HepG2 (cell line): Measurements from ENCODE around the gene MORN5. TPM values are rescaled to one million over a fixed set of nuclear protein-coding genes. Genes with fewer than 3 reads are reported as not detected.

Experiments
- ATAC-seq: fragments of 200-7000 bp; cut with Tn5 transposase; 3 replicates; pipeline ENCODE4 v1.9.1; 2020; ENCODE audit warnings: mild to moderate bottlenecking, moderate library complexity
- BruUV-seq: library from RNA; stranded (reverse); fragments of 400-500 nt; replicated peaks from 2 replicates; lab custom pipeline; 2021; lab: Mats Ljungman, UMichigan
- CTCF ChIA-PET: fragments of 300-600 bp; formaldehyde crosslinking; extraction: SDS; loops from one replicate; lab custom pipeline; 2021; ENCODE audit warnings: low total read pairs, inconsistent platforms, low intra/inter-chr PET ratio; lab: Yijun Ruan, JAX
- POLR2A ChIA-PET: fragments of 350-600 bp; sonication (Branson Sonifier 250); formaldehyde crosslinking; loops from one replicate; lab custom pipeline; 2020; ENCODE audit warnings: antibody characterized with exemption, inconsistent platforms; lab: Yijun Ruan, JAX
- DNase-seq: peaks from one replicate; pipeline ENCODE4 v3.0.0-alpha.2; 2015; ENCODE audit warnings: low spot score
- FAIRE-seq: peaks from 3 replicates; lab custom pipeline; 2011; peaks lifted over from hg19 to GRCh38; lab: Jason Lieb, UNC
- H2AFZ ChIP-seq: one replicate; pipeline ENCODE4 v1.6.1; 2011; ENCODE audit warnings: low read length, inconsistent platforms
- H3K27ac ChIP-seq: fragments of 300-600 bp; 3 replicates; pipeline ENCODE4 v1.8.0; 2011; ENCODE audit warnings: mixed run types, mild to moderate bottlenecking, mixed read lengths, low read length, inconsistent platforms; ENCODE audit not compliant: insufficient read depth; ENCODE audit errors: extremely low read length
- H3K27me3 ChIP-seq, 2 experiments: fragments of 200-600 bp in 1 of 2; 2 replicates in 1 of 2; 3 replicates in 1 of 2; pipeline versions ENCODE4 v1.6.0 to v1.8.0; 2011; ENCODE audit warnings: low read length in 2 of 2, mild to moderate bottlenecking in 2 of 2, moderate library complexity in 2 of 2, inconsistent platforms in 1 of 2; ENCODE audit not compliant: insufficient read depth in 2 of 2, control insufficient read depth in 1 of 2
- H3K36me3 ChIP-seq, 2 experiments: fragments of 200-600 bp in 1 of 2; replicated peaks in 1 of 2; 2 replicates in 1 of 2; 3 replicates in 1 of 2; pipeline versions ENCODE4 v1.5.1 to v1.8.0; 2011; ENCODE audit warnings: low read length in 2 of 2, inconsistent platforms in 1 of 2; ENCODE audit not compliant: insufficient read depth in 2 of 2, control insufficient read depth in 1 of 2
- H3K4me1 ChIP-seq: 2 replicates; pipeline ENCODE4 v1.5.1; 2012; ENCODE audit warnings: low read length, inconsistent platforms; ENCODE audit not compliant: insufficient read depth
- H3K4me2 ChIP-seq: 2 replicates; pipeline ENCODE4 v1.6.0; 2011; ENCODE audit warnings: low read depth, low read length, inconsistent platforms
- H3K4me3 ChIP-seq, 3 experiments: fragments of 200-600 bp in 1 of 3; sonication (generic), shearing (Covaris generic) in 1 of 3; replicated peaks in 1 of 3; 2 replicates each; pipeline ENCODE4 v1.5.1; 2011 to 2016; ENCODE audit warnings: low read length in 3 of 3, inconsistent platforms in 2 of 3, low read depth in 2 of 3, mild to moderate bottlenecking in 2 of 3, control low read depth in 1 of 3, mixed read lengths in 1 of 3; ENCODE audit not compliant: insufficient read depth in 1 of 3
- H3K79me2 ChIP-seq: one replicate; pipeline ENCODE4 v1.6.1; 2011; ENCODE audit warnings: low read length, inconsistent platforms; ENCODE audit not compliant: insufficient read depth
- H3K9ac ChIP-seq: 2 replicates; pipeline ENCODE4 v1.6.0; 2011; ENCODE audit warnings: mild to moderate bottlenecking, low read depth, low read length, inconsistent platforms; ENCODE audit not compliant: insufficient read depth
- H3K9me3 ChIP-seq: 2 replicates; pipeline ENCODE4 v1.5.1; 2012; ENCODE audit warnings: mild to moderate bottlenecking, low read length
- H4K20me1 ChIP-seq: 2 replicates; pipeline ENCODE4 v1.6.0; 2011; ENCODE audit warnings: inconsistent platforms, mild to moderate bottlenecking, low read length, moderate library complexity; ENCODE audit not compliant: insufficient read depth
- FOXM1 ChIP-seq: sonication (generic); formaldehyde crosslinking; IDR thresholded peaks from 2 replicates; pipeline ENCODE4 v1.5.0; 2020; ENCODE audit warnings: missing genetic modification reagents
- FOXP1 ChIP-seq, 2 experiments: fragments of 450-650 bp in 1 of 2; IDR thresholded peaks; 2 replicates each; pipeline ENCODE4 v1.6.1; 2017 to 2018; ENCODE audit warnings: antibody characterized with exemption in 1 of 2
- NFE2 ChIP-seq: sonication (generic); formaldehyde crosslinking; IDR thresholded peaks from 2 replicates; pipeline ENCODE4 v1.4.0; 2020; ENCODE audit warnings: missing genetic modification reagents
- SRY ChIP-seq: sonication (generic); formaldehyde crosslinking; IDR thresholded peaks from 2 replicates; pipeline ENCODE4 v1.8.0; 2022; ENCODE audit warnings: mild to moderate bottlenecking, missing genetic modification reagents
- THAP11 ChIP-seq: IDR thresholded peaks from 2 replicates; pipeline ENCODE4 v1.6.1; 2016; ENCODE audit warnings: missing biosample characterization, missing genetic modification reagents
- XRCC5 ChIP-seq: fragments of 200-400 bp; formaldehyde crosslinking; optimal IDR thresholded peaks from 2 replicates; pipeline ENCODE3; 2017; ENCODE audit warnings: mild to moderate bottlenecking, low read length
- ZBTB3 ChIP-seq: sonication (generic); formaldehyde crosslinking; IDR thresholded peaks from 2 replicates; pipeline ENCODE4 v1.4.0; 2020; ENCODE audit warnings: low read depth, mild to moderate bottlenecking, moderate library complexity, missing genetic modification reagents, borderline replicate concordance
- ZFP36L2 ChIP-seq: sonication (generic); formaldehyde crosslinking; IDR thresholded peaks from 2 replicates; pipeline ENCODE4 v1.4.0; 2020; ENCODE audit warnings: missing genetic modification reagents
- ZNF564 ChIP-seq: sonication (generic); formaldehyde crosslinking; IDR thresholded peaks from 2 replicates; pipeline ENCODE4 v1.8.1; 2023; ENCODE audit warnings: mild to moderate bottlenecking, missing genetic modification reagents
- ZNF569 ChIP-seq: sonication (generic); formaldehyde crosslinking; IDR thresholded peaks from 2 replicates; pipeline ENCODE4 v1.5.0; 2020; ENCODE audit warnings: mild to moderate bottlenecking, missing genetic modification reagents, moderate library complexity, borderline replicate concordance
- ZNF660 ChIP-seq: sonication (generic); formaldehyde crosslinking; IDR thresholded peaks from 2 replicates; pipeline ENCODE4 v1.5.1; 2020; ENCODE audit warnings: mild to moderate bottlenecking, low read depth, missing genetic modification reagents, borderline replicate concordance
- ZNF788 ChIP-seq: sonication (generic); formaldehyde crosslinking; IDR thresholded peaks from 2 replicates; pipeline ENCODE4 v1.5.0; 2020; ENCODE audit warnings: mild to moderate bottlenecking, missing genetic modification reagents, borderline replicate concordance
- ZNF800 ChIP-seq: sonication (generic); formaldehyde crosslinking; IDR thresholded peaks from 2 replicates; pipeline ENCODE4 v1.4.0; 2020; ENCODE audit warnings: missing genetic modification reagents
- WGBS: methylation state at CpG from one replicate; pipeline ENCODE4 v1.1.6; 2017; ENCODE audit warnings: low lambda C conversion rate; 5-methylcytosine and 5-hydroxymethylcytosine counted together
- in situ Hi-C: cut with HindIII; loops from 2 replicates; pipeline ENCODE4 v1.10.0; 2017; ENCODE audit warnings: low pct_unique_long_range_greater_than_20kb; ENCODE audit not compliant: extremely low pct_ligation_motif_present
- intact Hi-C: fragments of 100-400 bp; cut with micrococcal nuclease; formaldehyde crosslinking; loops from one replicate; pipeline ENCODE4 v1.10.0; 2022; ENCODE audit not compliant: unreplicated experiment
- polyA plus RNA-seq, 8 experiments: library from polyadenylated mRNA; depleted of rRNA in 3 of 8; stranded (reverse) in 7 of 8; unstranded in 1 of 8; fragments of >200 nt; fragmentation: Illumina TruSeq in 4 of 8; extraction: Trizol in 4 of 8; gene quantifications; 2 replicates each; pipeline versions ENCODE4 v1.2.1 to v1.2.3, GENCODE V29; 2011 to 2016; ENCODE audit warnings: low read depth in 4 of 8, missing spikeins in 1 of 8, mixed read lengths in 1 of 8; ENCODE audit not compliant: insufficient read depth in 1 of 8
- total RNA-seq, 5 experiments: library from RNA; depleted of rRNA; stranded (reverse); fragments of >200 nt; fragmentation: Illumina TruSeq; extraction: Trizol; gene quantifications; 2 replicates each; pipeline ENCODE4 v1.2.3, GENCODE V29; 2016; ENCODE audit warnings: low read depth in 1 of 5

The MORN5 gene
- total and polyA plus RNA-seq, 2 of the 13 experiments (the other 11 are each of a cell fraction or from before 2014, with no cell fraction given) = not detected

GRCh38 chr9:122183501-122183900 is 23.8 kb downstream of the MORN5 start:
- intact Hi-C loops = no loop called here
- ATAC-seq (no peak), DNase-seq (no peak), FAIRE-seq (no peak)
- no peaks in the 10 kb centered on the region for H3K79me2 ChIP-seq
- ChIA-PET CTCF (no interaction called here), POLR2A (interaction anchor here (1.9 kb wide), 1 partner anchor 30 kb away, joined by 4 read pairs; no protein-coding TSS in a partner anchor)
- no peak overlapping the region for H3K9ac ChIP-seq
- H3K27ac ChIP-seq = no peak overlapping the region
- H2AFZ ChIP-seq = no peak overlapping the region
- no TSS peak for BruUV-seq
- WGBS = 76% methylated on average over 7 of the region's 7 CpGs
- no peak overlapping the region for H3K4me3 ChIP-seq
- peaks cover 63% of the 10 kb centered on the region for H3K4me1 ChIP-seq
- no peaks in the 10 kb centered on the region for H3K9me3 ChIP-seq
- H4K20me1 ChIP-seq = no peaks in the 10 kb centered on the region
- H3K4me2 ChIP-seq = no peak overlapping the region
- in situ Hi-C loops = no loop called here
- no peaks in the 10 kb centered on the region for H3K27me3 ChIP-seq
- H3K36me3 ChIP-seq = no peaks in the 10 kb centered on the region
- TF ChIP-seq THAP11 (CRISPR knock-in tag) (no peak), ZNF564 (no peak), XRCC5 (no peak), FOXM1 (CRISPR knock-in tag) (no peak), NFE2 (CRISPR knock-in tag) (no peak), SRY (no peak), ZBTB3 (CRISPR knock-in tag) (no peak), FOXP1 (IDR thresholded peaks at IDR 0.05) (no peak), FOXP1 (CRISPR knock-in tag; IDR thresholded peaks at IDR 0.05) (no peak), ZNF800 (no peak), ZFP36L2 (CRISPR knock-in tag) (no peak), ZNF788 (CRISPR knock-in tag) (no peak), ZNF569 (no peak), ZNF660 (no peak)
